ENCODE results near the gene FANCE.

FANCE gene

GRCh38 chr6:35483893-35484645 is 31.9 kb downstream of the FANCE start:
- Histone ChIP-seq H3K27ac (no peak overlapping the region), H3K79me2 (ENCODE audit: insufficient read depth, low read depth) (no peaks in the 10 kb centered on the region), H3K36me3 (ENCODE audit: insufficient read depth) (no peaks in the 10 kb centered on the region), H3K4me3 (IDR thresholded peaks at IDR 0.05; ENCODE audit: insufficient read depth, low read depth, low read length) (no peak overlapping the region), H3K27me3 (ENCODE audit: insufficient read depth, low read depth) (no peaks in the 10 kb centered on the region), H3K9ac (no peak overlapping the region), H2AFZ (ENCODE audit: low read depth) (no peak overlapping the region), H4K20me1 (ENCODE audit: insufficient read depth) (no peaks in the 10 kb centered on the region), H3K4me2 (no peak overlapping the region), H3K4me1 (ENCODE audit: low read depth, poor library complexity, severe bottlenecking) (no peaks in the 10 kb centered on the region)
- no peak for TF ChIP-seq CTCF (conservative IDR thresholded peaks at IDR 0.05; ENCODE audit: low read depth, low read length)

GRCh38 chr6:35484921-35485392 is 32.8 kb downstream of the FANCE start:
- Histone ChIP-seq H2AFZ (ENCODE audit: low read depth) (no peak overlapping the region), H3K9ac (no peak overlapping the region), H3K36me3 (ENCODE audit: insufficient read depth) (no peaks in the 10 kb centered on the region), H3K4me1 (ENCODE audit: low read depth, poor library complexity, severe bottlenecking) (no peaks in the 10 kb centered on the region), H3K27me3 (ENCODE audit: insufficient read depth, low read depth) (no peaks in the 10 kb centered on the region), H3K79me2 (ENCODE audit: insufficient read depth, low read depth) (no peaks in the 10 kb centered on the region), H3K27ac (no peak overlapping the region), H4K20me1 (ENCODE audit: insufficient read depth) (no peaks in the 10 kb centered on the region), H3K4me2 (no peak overlapping the region), H3K4me3 (IDR thresholded peaks at IDR 0.05; ENCODE audit: insufficient read depth, low read depth, low read length) (no peak overlapping the region)
- TF ChIP-seq CTCF (conservative IDR thresholded peaks at IDR 0.05; ENCODE audit: low read depth, low read length) = no peak

- H3K27me3 ChIP-seq (ENCODE audit: insufficient read depth, low read depth) = no peaks in the 10 kb centered on the region
- TF ChIP-seq CTCF (conservative IDR thresholded peaks at IDR 0.05; ENCODE audit: low read depth, low read length) = no peak
- H3K4me3 ChIP-seq (IDR thresholded peaks at IDR 0.05; ENCODE audit: insufficient read depth, low read depth, low read length) = no peak overlapping the region
- no peak overlapping the region for H3K4me2 ChIP-seq
- no peaks in the 10 kb centered on the region for H3K79me2 ChIP-seq (ENCODE audit: insufficient read depth, low read depth)
- no peaks in the 10 kb centered on the region for H3K36me3 ChIP-seq (ENCODE audit: insufficient read depth)
- no peak overlapping the region for H2AFZ ChIP-seq (ENCODE audit: low read depth)
- H3K4me1 ChIP-seq (ENCODE audit: low read depth, poor library complexity, severe bottlenecking) = no peaks in the 10 kb centered on the region
- no peak overlapping the region for H3K9ac ChIP-seq
- no peak overlapping the region for H3K27ac ChIP-seq
- H4K20me1 ChIP-seq (ENCODE audit: insufficient read depth) = no peaks in the 10 kb centered on the region
Observed at GRCh38 chr6:35485402-35485877, 33.3 kb downstream of the FANCE start.

- H3K27me3 ChIP-seq (ENCODE audit: insufficient read depth, low read depth) = no peaks in the 10 kb centered on the region
- H3K4me2 ChIP-seq = no peak overlapping the region
- H3K9ac ChIP-seq = no peak overlapping the region
- no peak overlapping the region for H3K27ac ChIP-seq
- no peak overlapping the region for H2AFZ ChIP-seq (ENCODE audit: low read depth)
- no peaks in the 10 kb centered on the region for H4K20me1 ChIP-seq (ENCODE audit: insufficient read depth)
- no peaks in the 10 kb centered on the region for H3K79me2 ChIP-seq (ENCODE audit: insufficient read depth, low read depth)
- TF ChIP-seq CTCF (conservative IDR thresholded peaks at IDR 0.05; ENCODE audit: low read depth, low read length) = no peak
- no peaks in the 10 kb centered on the region for H3K36me3 ChIP-seq (ENCODE audit: insufficient read depth)
- H3K4me1 ChIP-seq (ENCODE audit: low read depth, poor library complexity, severe bottlenecking) = no peaks in the 10 kb centered on the region
- H3K4me3 ChIP-seq (IDR thresholded peaks at IDR 0.05; ENCODE audit: insufficient read depth, low read depth, low read length) = no peak overlapping the region
Observed at GRCh38 chr6:35486005-35486925, 34.1 kb downstream of the FANCE start.

All from KMS-11 (cell line).